NCI-H2227 (cell line): Measurements from ENCODE around the gene FANCC.
"Not testable (repeated sequence)": the region's sequence is repeated elsewhere in the genome, so short reads cannot be mapped to it uniquely, and the experiment has no call there.

Experiments used
- DNase-seq: peaks from one replicate; lab custom pipeline; 2025; ENCODE audit not compliant: unreplicated experiment; lab: John Stamatoyannopoulos, UW

Gene FANCC

DNA sequence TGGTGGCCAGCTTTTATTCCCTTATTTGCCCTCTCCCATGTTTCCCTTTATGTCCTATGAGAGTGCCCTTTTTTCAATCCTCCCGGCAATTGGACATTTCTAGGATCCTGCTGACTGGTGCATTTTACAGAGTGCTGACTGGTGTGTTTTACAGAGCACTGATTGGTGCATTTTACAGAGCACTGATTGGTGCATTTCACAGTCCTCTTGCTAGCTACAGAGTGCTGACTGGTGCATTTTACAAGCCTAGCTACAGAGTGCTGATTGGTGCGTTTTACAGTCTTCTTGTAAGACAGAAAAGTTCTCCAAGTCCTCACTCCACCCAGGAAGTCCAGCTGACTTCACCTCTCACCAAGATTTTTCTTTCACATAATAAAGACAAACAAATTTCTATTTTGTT, 15.4 kb upstream of the FANCC start:
- no peak for DNase-seq

- no peak for DNase-seq
Measured at GRCh38 chr9:95330720-95331404, 13.4 kb upstream of the FANCC start.

DNA sequence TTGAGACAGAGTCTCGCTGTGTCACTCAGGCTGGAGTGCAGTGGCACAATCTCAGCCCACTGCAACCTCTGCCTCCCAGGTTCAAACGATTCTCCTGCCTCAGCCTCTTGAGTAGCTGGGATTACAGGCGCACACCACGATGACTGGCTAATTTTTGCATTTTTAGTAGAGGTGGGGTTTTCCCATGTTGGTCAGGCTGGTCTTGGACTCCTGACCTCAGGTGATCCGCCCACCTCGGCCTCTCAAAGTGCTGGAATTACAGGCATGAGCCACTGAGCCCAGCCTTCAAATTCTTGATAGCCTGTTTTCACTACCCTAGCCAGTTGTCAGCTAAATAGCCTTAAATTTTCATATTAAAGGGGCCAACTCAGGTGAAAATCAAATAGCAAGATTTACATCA, 11.6 kb upstream of the FANCC start:
- not testable (repeated sequence) for DNase-seq

- DNase-seq = no peak
Measured at GRCh38 chr9:95327239-95327865, 9.8 kb upstream of the FANCC start.

DNA sequence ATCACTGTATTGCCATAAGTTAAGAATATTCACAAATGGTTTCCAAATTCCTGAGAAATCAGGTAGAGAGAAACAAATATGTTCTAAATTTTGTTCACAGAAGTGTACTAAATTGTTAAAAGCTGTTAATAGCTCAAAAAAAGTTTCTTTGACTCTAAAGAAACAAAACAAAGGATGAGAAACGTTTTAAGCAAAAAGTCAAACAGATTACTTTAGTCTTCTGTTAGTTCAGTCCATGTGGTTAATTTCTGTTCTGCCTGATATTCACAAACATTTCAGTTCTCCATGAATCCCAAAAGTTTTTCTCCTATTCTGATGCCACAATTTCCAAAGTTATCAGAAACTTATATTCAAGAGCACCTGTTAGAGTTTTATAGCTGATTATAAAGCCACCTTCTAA, 7.7 kb upstream of the FANCC start:
- DNase-seq = no peak

GRCh38 chr9:95317893-95318211, 343 bp upstream of the FANCC start:
- DNase-seq = no peak

- DNase-seq = peak; percentile 85
Measured at GRCh38 chr9:95316794-95317118, 753 bp downstream of the FANCC start.

- peak; percentile 6 for DNase-seq
Measured at GRCh38 chr9:95316274-95316673, 1.2 kb downstream of the FANCC start.

GRCh38 chr9:95315108-95315746, 2.3 kb downstream of the FANCC start:
- DNase-seq = no peak

- DNase-seq = no peak
Measured at GRCh38 chr9:95313010-95313498, 4.5 kb downstream of the FANCC start.

- no peak for DNase-seq
Measured at GRCh38 chr9:95311961-95312360, 5.5 kb downstream of the FANCC start.

GRCh38 chr9:95307538-95307937, 10.0 kb downstream of the FANCC start:
- DNase-seq = no peak

GRCh38 chr9:95306819-95307218, 10.7 kb downstream of the FANCC start:
- DNase-seq = no peak

DNA sequence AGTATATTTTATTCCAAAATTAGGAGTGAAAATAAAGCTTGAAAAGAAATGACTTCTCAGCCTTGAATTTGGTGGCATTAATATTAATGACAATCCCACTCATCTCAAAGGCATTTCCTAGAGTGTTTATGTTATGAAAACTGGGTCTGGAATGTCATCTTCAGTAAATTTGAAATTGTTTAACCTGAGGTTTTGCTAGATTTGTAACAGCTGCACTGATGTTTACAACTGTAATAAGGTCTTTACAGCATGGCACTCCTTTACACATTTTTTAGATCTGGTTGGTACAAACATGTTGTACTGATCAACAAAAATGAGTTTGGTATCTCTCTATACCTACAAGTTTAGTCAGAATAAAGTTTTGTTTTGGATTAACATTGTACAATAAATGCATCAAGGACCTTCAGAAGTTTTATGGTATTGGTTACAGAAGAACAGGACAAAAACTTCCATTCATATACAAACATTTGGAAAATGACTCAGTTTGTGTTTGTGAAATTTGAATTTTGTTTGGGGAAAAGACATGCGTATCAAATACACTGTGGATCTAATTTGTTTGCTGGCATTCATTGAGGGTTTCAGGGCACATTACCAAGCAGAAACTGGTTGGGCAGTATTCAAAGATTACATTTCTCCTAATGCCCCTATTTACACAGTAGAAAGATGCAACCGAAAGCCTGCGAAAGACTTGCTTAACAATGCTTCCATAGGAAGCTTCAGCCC, 11.6 kb downstream of the FANCC start:
- no peak for DNase-seq

GRCh38 chr9:95302479-95302878, 15.0 kb downstream of the FANCC start:
- DNase-seq = no peak

DNA sequence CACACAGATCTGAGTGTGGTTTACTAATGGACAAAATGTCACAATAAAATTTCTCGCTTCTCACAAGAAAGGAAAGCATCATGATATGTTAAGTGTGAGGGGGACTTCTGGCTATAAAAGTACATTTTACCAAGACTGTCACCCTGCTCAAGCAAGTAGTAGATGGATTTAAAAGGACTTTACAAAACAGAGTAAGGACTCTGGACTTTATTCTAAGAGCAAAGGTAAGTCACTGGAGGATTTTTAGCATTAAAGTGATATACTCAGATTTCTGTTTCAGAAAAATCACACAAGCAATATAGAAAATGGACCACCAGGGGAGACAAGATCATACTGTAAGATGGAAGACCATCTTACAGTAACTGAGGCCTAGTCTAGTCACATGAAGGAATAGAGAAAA, 19.7 kb downstream of the FANCC start:
- no peak for DNase-seq

DNA sequence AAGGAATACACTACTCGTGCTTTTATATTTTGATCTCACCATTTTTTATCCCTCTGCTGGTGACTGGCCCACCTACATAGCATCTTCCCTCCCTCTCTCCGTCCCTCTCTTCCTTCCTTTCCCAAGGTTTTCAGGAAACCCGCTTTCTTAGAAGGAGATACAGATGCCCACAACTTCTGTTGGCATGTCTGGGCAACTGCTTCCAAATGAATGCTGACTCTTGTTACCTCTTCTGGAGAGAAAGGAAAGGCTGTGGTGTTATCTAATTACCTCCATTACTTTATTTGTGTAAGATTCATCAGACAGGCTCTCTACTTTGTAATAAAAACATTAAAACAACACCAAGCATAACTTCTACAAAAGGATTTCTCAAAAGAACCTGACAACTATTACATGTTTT, 20.2 kb downstream of the FANCC start:
- no peak for DNase-seq

GRCh38 chr9:95296761-95297160, 20.7 kb downstream of the FANCC start:
- no peak for DNase-seq

DNA sequence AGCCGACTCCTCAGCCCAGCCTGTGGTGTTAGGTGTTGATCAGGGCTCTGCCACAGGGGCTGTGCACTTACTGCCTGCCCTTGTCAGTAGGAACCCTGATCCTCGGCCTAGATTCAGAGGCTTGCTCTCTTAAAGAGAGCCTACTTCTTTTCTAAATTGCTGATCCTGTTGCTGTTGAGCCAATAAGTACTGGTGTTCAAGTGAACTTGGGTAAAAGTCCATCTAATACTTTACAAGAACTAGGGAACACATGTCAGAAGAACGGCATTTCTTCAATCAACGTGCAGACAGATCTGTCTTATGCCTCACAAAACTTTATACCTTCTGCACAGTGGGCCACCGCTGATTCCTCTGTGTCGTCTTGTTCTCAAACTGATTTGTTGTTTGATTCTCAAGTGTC, 24.2 kb downstream of the FANCC start:
- DNase-seq = not testable (repeated sequence)

DNA sequence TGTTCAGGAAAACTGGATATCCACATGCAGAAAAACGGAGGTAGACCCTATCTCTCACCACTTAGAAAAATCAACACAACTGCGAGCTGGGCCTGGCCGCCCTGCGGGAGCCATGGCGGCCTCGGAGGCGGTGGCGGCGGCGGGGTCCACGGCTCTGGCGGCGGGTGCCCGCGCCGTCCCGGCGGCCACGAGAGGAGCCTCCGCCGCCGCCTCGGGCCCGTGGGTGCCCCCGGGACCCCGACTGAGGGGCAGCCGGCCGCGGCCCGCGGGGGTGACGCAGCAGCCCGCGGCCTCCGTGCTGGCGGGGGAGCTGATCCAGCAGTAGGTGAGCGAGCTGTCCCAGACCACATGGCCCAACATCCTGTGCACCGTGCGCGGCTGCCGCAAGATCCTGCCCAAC, 25.3 kb downstream of the FANCC start:
- no peak for DNase-seq

- DNase-seq = no peak
Measured at GRCh38 chr9:95286151-95286550, 31.4 kb downstream of the FANCC start.

- no peak for DNase-seq
Measured at GRCh38 chr9:95285307-95285706, 32.2 kb downstream of the FANCC start.
